ENCODE data around the gene LIAS. TPM values are rescaled to one million over a fixed set of nuclear protein-coding genes. Genes with fewer than 3 reads are reported as not detected.

LIAS gene
- total and polyA plus RNA-seq, 10 of the 15 experiments (the other 5 are each of a cell fraction or from before 2014, with no cell fraction given), result 17.9 to 32.3 (median 26.4) TPM

DNA sequence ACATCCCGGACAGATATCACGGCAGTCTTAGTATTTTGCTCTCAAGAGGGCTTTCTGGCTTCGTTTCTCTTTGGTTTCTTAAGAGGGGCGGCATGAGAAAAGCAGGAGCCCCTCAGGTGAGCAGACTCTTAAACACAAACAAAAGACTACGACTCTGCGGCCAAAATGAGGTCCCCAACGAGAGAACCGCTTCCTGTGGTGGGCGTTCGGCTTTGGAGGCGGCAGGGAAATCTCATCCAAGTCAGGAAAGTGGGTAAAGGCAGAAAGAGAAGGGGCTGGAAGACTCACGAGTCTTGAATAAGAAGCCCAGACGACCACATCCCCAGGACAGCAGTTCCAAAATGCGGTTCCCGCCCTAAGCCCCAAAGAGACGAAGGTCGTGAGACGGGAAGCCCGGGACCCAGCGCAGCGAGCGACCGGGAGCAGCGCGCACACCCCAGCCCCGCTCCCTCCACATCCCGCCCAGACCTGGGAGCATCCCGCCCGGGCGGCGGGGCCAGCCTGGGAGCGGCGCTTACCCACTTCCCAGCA is 68.0 kb downstream of the LIAS start (continued):
- TF ChIP-seq, protein P1, sequence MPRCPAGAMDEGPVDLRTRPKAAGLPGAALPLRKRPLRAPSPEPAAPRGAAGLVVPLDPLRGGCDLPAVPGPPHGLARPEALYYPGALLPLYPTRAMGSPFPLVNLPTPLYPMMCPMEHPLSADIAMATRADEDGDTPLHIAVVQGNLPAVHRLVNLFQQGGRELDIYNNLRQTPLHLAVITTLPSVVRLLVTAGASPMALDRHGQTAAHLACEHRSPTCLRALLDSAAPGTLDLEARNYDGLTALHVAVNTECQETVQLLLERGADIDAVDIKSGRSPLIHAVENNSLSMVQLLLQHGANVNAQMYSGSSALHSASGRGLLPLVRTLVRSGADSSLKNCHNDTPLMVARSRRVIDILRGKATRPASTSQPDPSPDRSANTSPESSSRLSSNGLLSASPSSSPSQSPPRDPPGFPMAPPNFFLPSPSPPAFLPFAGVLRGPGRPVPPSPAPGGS (IDR thresholded peaks at IDR 0.05; ENCODE audit: borderline replicate concordance, insufficient read depth, low read depth, low read length, poor library complexity, severe bottlenecking), result no peak
- peak; percentile 26 for TF ChIP-seq GATAD2B (conservative IDR thresholded peaks at IDR 0.05; ENCODE audit: low read depth)
- TF ChIP-seq, protein P2, sequence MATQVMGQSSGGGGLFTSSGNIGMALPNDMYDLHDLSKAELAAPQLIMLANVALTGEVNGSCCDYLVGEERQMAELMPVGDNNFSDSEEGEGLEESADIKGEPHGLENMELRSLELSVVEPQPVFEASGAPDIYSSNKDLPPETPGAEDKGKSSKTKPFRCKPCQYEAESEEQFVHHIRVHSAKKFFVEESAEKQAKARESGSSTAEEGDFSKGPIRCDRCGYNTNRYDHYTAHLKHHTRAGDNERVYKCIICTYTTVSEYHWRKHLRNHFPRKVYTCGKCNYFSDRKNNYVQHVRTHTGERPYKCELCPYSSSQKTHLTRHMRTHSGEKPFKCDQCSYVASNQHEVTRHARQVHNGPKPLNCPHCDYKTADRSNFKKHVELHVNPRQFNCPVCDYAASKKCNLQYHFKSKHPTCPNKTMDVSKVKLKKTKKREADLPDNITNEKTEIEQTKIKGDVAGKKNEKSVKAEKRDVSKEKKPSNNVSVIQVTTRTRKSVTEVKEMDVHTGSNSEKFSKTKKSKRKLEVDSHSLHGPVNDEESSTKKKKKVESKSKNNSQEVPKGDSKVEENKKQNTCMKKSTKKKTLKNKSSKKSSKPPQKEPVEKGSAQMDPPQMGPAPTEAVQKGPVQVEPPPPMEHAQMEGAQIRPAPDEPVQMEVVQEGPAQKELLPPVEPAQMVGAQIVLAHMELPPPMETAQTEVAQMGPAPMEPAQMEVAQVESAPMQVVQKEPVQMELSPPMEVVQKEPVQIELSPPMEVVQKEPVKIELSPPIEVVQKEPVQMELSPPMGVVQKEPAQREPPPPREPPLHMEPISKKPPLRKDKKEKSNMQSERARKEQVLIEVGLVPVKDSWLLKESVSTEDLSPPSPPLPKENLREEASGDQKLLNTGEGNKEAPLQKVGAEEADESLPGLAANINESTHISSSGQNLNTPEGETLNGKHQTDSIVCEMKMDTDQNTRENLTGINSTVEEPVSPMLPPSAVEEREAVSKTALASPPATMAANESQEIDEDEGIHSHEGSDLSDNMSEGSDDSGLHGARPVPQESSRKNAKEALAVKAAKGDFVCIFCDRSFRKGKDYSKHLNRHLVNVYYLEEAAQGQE (IDR thresholded peaks at IDR 0.05; ENCODE audit: low read depth, low read length), result no peak

DNA sequence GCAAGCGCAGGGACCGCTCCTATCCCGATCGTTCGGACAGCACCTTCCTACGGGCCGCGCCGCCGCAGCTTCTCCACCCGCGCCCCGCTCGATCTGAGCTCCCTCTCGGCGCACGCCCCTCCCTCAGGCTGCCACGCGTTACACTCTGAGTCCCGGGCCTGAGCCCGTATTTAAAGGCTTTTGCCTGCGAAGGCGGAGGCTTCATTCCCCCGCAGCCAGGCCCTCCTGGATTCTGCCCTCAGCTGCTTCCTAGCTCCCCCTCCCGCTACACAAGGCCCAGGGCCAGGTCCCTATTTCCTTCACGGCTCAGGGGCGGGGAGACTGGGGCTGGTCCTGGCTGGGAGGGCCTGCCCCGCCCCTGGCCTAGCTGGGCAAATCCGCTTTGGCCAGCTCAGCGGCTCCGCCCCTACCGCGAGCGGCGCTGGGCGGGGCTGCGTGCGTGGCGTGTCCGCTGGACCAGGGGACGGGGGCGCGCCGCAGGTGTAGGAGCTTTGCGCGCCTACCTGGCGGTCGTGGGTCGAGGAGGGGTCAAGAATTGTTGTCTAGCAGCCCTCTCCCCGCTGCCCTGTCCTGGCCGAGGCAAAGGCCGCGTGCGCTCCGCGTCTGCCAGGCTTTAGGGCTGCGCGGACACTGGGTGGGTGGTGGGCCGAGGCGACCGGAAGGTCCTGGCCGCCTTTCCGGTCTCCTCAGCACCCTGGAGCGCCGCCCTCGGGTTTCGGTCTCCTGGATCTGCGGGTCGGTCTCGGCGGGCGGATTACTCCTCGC is 68.6 kb downstream of the LIAS start, which contains the start of gene UGDH:
Gene UGDH, minus strand, starts transcription at position 144 of the 765 bp plus-strand sequence. CDS start 5,927 bp downstream, outside the sequence.
- no TSS peak for BruUV-seq (replicated peaks)
- POLR2A ChIA-PET, result interaction anchor here (0.5 to 2.4 kb wide), 15 partner anchors 15 to 709 kb away, joined by 3 to 14 read pairs (median 4); partner anchors contain the start of gene SMIM14
- FAIRE-seq, result peak; percentile 66
- TF ChIP-seq EP300 (IDR thresholded peaks at IDR 0.05; ENCODE audit: borderline replicate concordance in 1 of 2, control insufficient read depth in 1 of 2, low read depth in 2 of 2, low read length in 2 of 2) (no peak), BRCA1 (IDR thresholded peaks at IDR 0.05; ENCODE audit: low read depth, low read length) (no peak), RBBP5 (conservative IDR thresholded peaks at IDR 0.05) (0 out of 2 replicates have a peak, but pooled peaks have one; percentile 29), ZNF274 (IDR thresholded peaks at IDR 0.05; ENCODE audit: insufficient read depth, insufficient read length) (no peak), CHD4 (IDR thresholded peaks at IDR 0.05) (no peak; the same call in 1 of the 2 replicates), SMAD1 (IDR thresholded peaks at IDR 0.05; ENCODE audit: low read depth, partially characterized antibody) (no peak), ATF7 (IDR thresholded peaks at IDR 0.05; ENCODE audit: low read depth) (no peak), TARDBP (IDR thresholded peaks at IDR 0.05; ENCODE audit: borderline replicate concordance) (no peak), CHD2 (IDR thresholded peaks at IDR 0.05; ENCODE audit: borderline replicate concordance, low read depth, low read length) (peak; percentile 18; the same call in 1 of the 2 replicates), CBFB (IDR thresholded peaks at IDR 0.05; ENCODE audit: low read depth) (no peak; the same call in 1 of the 2 replicates)
- TF ChIP-seq, protein P3, sequence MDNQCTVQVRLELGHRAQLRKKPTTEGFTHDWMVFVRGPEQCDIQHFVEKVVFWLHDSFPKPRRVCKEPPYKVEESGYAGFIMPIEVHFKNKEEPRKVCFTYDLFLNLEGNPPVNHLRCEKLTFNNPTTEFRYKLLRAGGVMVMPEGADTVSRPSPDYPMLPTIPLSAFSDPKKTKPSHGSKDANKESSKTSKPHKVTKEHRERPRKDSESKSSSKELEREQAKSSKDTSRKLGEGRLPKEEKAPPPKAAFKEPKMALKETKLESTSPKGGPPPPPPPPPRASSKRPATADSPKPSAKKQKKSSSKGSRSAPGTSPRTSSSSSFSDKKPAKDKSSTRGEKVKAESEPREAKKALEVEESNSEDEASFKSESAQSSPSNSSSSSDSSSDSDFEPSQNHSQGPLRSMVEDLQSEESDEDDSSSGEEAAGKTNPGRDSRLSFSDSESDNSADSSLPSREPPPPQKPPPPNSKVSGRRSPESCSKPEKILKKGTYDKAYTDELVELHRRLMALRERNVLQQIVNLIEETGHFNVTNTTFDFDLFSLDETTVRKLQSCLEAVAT (IDR thresholded peaks at IDR 0.05), result 0 out of 2 replicates have a peak, but pooled peaks have one; percentile 16

More for the DNA sequence above, 68.6 kb downstream of the LIAS start, which contains the start of gene UGDH:
- in situ Hi-C loops (cut with MboI), result no loop called here
- ChIA-PET RAD21 (ENCODE audit: unreplicated experiment) (interaction anchor here (0.7 to 2.6 kb wide), 23 partner anchors 15 to 451 kb away, joined by 3 to 26 read pairs (median 4); partner anchors contain the start of genes SMIM14 and UBE2K), CTCF (interaction anchor here (0.5 to 1.9 kb wide), 9 partner anchors 16 to 872 kb away, joined by 3 to 8 read pairs (median 3); no protein-coding TSS in a partner anchor), SMC1A (ENCODE audit: uncharacterized antibody, unreplicated experiment) (interaction anchor here (0.5 to 2.6 kb wide), 16 partner anchors 15 to 251 kb away, joined by 3 to 13 read pairs (median 5); partner anchors contain the start of gene SMIM14)
- H3K79me2 ChIP-seq (ENCODE audit: control insufficient read depth, insufficient read depth, low read length), result peaks cover 47% of the 10 kb centered on the region
- no peaks in the 10 kb centered on the region for H4K20me1 ChIP-seq (ENCODE audit: control insufficient read depth, insufficient read depth)
- H3K4me3 ChIP-seq, result peak within 1 kb of the TSS; percentile 95
- H3K4me2 ChIP-seq (ENCODE audit: control insufficient read depth, insufficient read depth), result peak within 1 kb of the TSS; percentile 85
- H3K27ac ChIP-seq (ENCODE audit: control insufficient read depth, insufficient read depth), result peak within 1 kb of the TSS; percentile 81
- H3K27me3 ChIP-seq (replicated peaks in 1 of 2; ENCODE audit: control insufficient read depth in 2 of 2, insufficient read depth in 2 of 2, low read length in 1 of 2), result no peaks in the 10 kb centered on the region
- H3K9me3 ChIP-seq (replicated peaks; ENCODE audit: control insufficient read depth, insufficient read depth, low read length), result peaks cover 10% of the 10 kb centered on the region
- ATAC-seq (peak; percentile 98), DNase-seq (ENCODE audit: low read depth, low spot score) (peak; percentile 82)
- H3K9ac ChIP-seq (ENCODE audit: control insufficient read depth, insufficient read depth, low read length), result peak within 1 kb of the TSS; percentile 88
- WGBS (ENCODE audit: insufficient coverage, insufficient replicate concordance, low lambda C conversion rate, missing lambda C conversion rate), result under 1% methylated on average over 73 of the region's 73 CpGs
- H2AFZ ChIP-seq (ENCODE audit: control insufficient read depth, low read depth, low read length), result peak within 1 kb of the TSS; percentile 95
- no peaks in the 10 kb centered on the region for H3K36me3 ChIP-seq (ENCODE audit: control insufficient read depth in 2 of 2, insufficient read depth in 2 of 2, low read length in 1 of 2)
- intact Hi-C loops (cut with micrococcal nuclease; ENCODE audit: unreplicated experiment), result loop anchor here (2.0 to 5.0 kb wide), 3 partner anchors 85 to 450 kb away; partner anchors contain the start of genes PDS5A and SMIM14
- peaks cover 3% of the 10 kb centered on the region for H3K4me1 ChIP-seq (ENCODE audit: control insufficient read depth, insufficient read depth, low read length)

Data from GM12878 (cell line).